GM12878 (cell line): ENCODE results near the gene CLDN10. TPM values are rescaled to one million over a fixed set of nuclear protein-coding genes. Genes with fewer than 3 reads are reported as not detected.

ENCODE experiments used
- ATAC-seq: fragments of 200-7000 bp; cut with Tn5 transposase; 3 replicates; pipeline ENCODE4 v1.9.1; 2020; ENCODE audit warnings: mild to moderate bottlenecking, moderate library complexity
- BruUV-seq: library from RNA; stranded (reverse); fragments of 400-500 nt; replicated peaks from 2 replicates; lab custom pipeline; 2021; lab: Mats Ljungman, UMichigan
- CTCF ChIA-PET: fragments of 300-600 bp; sonication (Branson Sonifier 250); formaldehyde crosslinking; extraction: SDS; loops from one replicate; lab custom pipeline; 2021; ENCODE audit warnings: inconsistent platforms; lab: Yijun Ruan, JAX
- POLR2A ChIA-PET: fragments of 350-600 bp; formaldehyde crosslinking; extraction: SDS; loops from one replicate; lab custom pipeline; 2021; ENCODE audit warnings: inconsistent platforms; lab: Charles Lee
- RAD21 ChIA-PET: fragments of 300-600 bp; sonication (Branson Sonifier 250); formaldehyde crosslinking; loops from one replicate; lab custom pipeline; 2023; ENCODE audit warnings: antibody characterized with exemption; ENCODE audit not compliant: unreplicated experiment; lab: Charles Lee
- SMC1A ChIA-PET: fragments of 300-600 bp; sonication (Branson Sonifier 250); formaldehyde crosslinking; loops from one replicate; lab custom pipeline; 2023; ENCODE audit not compliant: unreplicated experiment, uncharacterized antibody; lab: Charles Lee
- DNase-seq: peaks from one replicate; pipeline ENCODE4 v3.0.0-alpha.2; 2011; ENCODE audit warnings: low read depth, low spot score
- FAIRE-seq: peaks from 3 replicates; lab custom pipeline; 2011; peaks lifted over from hg19 to GRCh38; lab: Jason Lieb, UNC
- H2AFZ ChIP-seq: 2 replicates; pipeline ENCODE4 v1.6.0; 2011; ENCODE audit warnings: low read depth, low read length, control low read depth; ENCODE audit not compliant: control insufficient read depth
- H3K27ac ChIP-seq: 2 replicates; pipeline ENCODE4 v1.5.1; 2011; ENCODE audit warnings: control low read depth; ENCODE audit not compliant: control insufficient read depth, insufficient read depth
- H3K27me3 ChIP-seq, 2 experiments: replicated peaks in 1 of 2; 2 replicates each; pipeline versions ENCODE4 v1.6.0 to v1.6.1; 2011; ENCODE audit warnings: low read length in 1 of 2; ENCODE audit not compliant: control insufficient read depth in 2 of 2, insufficient read depth in 2 of 2
- H3K36me3 ChIP-seq, 2 experiments: 2 replicates each; pipeline ENCODE4 v1.5.1; 2011; ENCODE audit warnings: low read length in 1 of 2; ENCODE audit not compliant: control insufficient read depth in 2 of 2, insufficient read depth in 2 of 2
- H3K4me1 ChIP-seq: 2 replicates; pipeline ENCODE4 v1.6.1; 2011; ENCODE audit warnings: mild to moderate bottlenecking, low read length, moderate library complexity, mixed read lengths; ENCODE audit not compliant: control insufficient read depth, insufficient read depth
- H3K4me2 ChIP-seq: 2 replicates; pipeline ENCODE4 v1.6.0; 2011; ENCODE audit warnings: control low read depth; ENCODE audit not compliant: control insufficient read depth, insufficient read depth
- H3K4me3 ChIP-seq: fragments of 200-600 bp; sonication (generic); 2 replicates; pipeline ENCODE4 v1.5.1; 2016
- H3K79me2 ChIP-seq: 2 replicates; pipeline ENCODE4 v1.6.0; 2011; ENCODE audit warnings: low read length; ENCODE audit not compliant: control insufficient read depth, insufficient read depth
- H3K9ac ChIP-seq: 2 replicates; pipeline ENCODE4 v1.8.0; 2011; ENCODE audit warnings: low read length, control low read depth, mixed read lengths; ENCODE audit not compliant: control insufficient read depth, insufficient read depth
- H3K9me3 ChIP-seq: replicated peaks from 3 replicates; pipeline ENCODE4 v1.5.1; 2011; ENCODE audit warnings: mild to moderate bottlenecking, low read length; ENCODE audit not compliant: control insufficient read depth, insufficient read depth
- H4K20me1 ChIP-seq: 2 replicates; pipeline ENCODE4 v1.6.0; 2011; ENCODE audit not compliant: control insufficient read depth, insufficient read depth
- KAT2A ChIP-seq: conservative IDR thresholded peaks from 2 replicates; pipeline ENCODE4 v1.6.1; 2011; ENCODE audit warnings: low read depth, low read length; ENCODE audit not compliant: control insufficient read depth
- NFYA ChIP-seq: IDR thresholded peaks from 2 replicates; pipeline ENCODE4 v1.6.1; 2011; ENCODE audit warnings: low read depth, mild to moderate bottlenecking, low read length, improper control_type of control experiment, borderline replicate concordance
- NFYB ChIP-seq: IDR thresholded peaks from 2 replicates; pipeline ENCODE4 v1.6.1; 2011; ENCODE audit warnings: low read depth, mild to moderate bottlenecking, low read length, improper control_type of control experiment, moderate library complexity; ENCODE audit not compliant: insufficient read depth
- RFX5 ChIP-seq: IDR thresholded peaks from 2 replicates; pipeline ENCODE4 v1.6.1; 2011; ENCODE audit warnings: low read depth, low read length, improper control_type of control experiment
- SIN3A ChIP-seq: IDR thresholded peaks from 2 replicates; pipeline ENCODE4 v1.6.1; 2012; ENCODE audit warnings: low read depth, low read length, improper control_type of control experiment
- WGBS: methylation state at CpG from one replicate; pipeline ENCODE4 v1.1.6; 2016; ENCODE audit warnings: low lambda C conversion rate; ENCODE audit not compliant: insufficient replicate concordance, insufficient coverage; ENCODE audit errors: missing lambda C conversion rate; 5-methylcytosine and 5-hydroxymethylcytosine counted together
- in situ Hi-C: fragments of 300-500 bp; cut with MboI; formaldehyde crosslinking; loops from 9 replicates; pipeline ENCODE4 v1.14.3; 2018; ENCODE audit warnings: mixed read lengths
- intact Hi-C: fragments of 100-400 bp; cut with micrococcal nuclease; formaldehyde crosslinking; loops from one replicate; pipeline ENCODE4 v1.14.2; 2022; ENCODE audit not compliant: unreplicated experiment
- polyA plus RNA-seq, 11 experiments: library from polyadenylated mRNA; depleted of rRNA in 4 of 11; unstranded in 6 of 11; stranded (reverse) in 5 of 11; fragments of >200 nt; fragmentation: Nextera tagmentation in 4 of 11; fragmentation: Illumina TruSeq in 1 of 11; extraction: Ambion mirVana in 4 of 11; extraction: Trizol in 1 of 11; gene quantifications; 1 replicate in 1 of 11; 2 replicates in 10 of 11; pipeline versions ENCODE4 v1.2.1 to v1.2.3, GENCODE V29; 2011 to 2016; ENCODE audit warnings: inconsistent platforms in 2 of 11, missing spikeins in 2 of 11, low read depth in 1 of 11
- total RNA-seq, 4 experiments: library from RNA; depleted of rRNA in 3 of 4; stranded (reverse); fragments of >200 nt in 3 of 4; fragmentation: Illumina TruSeq in 1 of 4; extraction: Trizol in 1 of 4; gene quantifications; 2 replicates each; pipeline versions ENCODE4 v1.2.1 to v1.2.3, GENCODE V29; 2013 to 2021

The CLDN10 gene
- total and polyA plus RNA-seq, 10 of the 15 experiments (the other 5 are each of a cell fraction or from before 2014, with no cell fraction given) = not detected

DNA sequence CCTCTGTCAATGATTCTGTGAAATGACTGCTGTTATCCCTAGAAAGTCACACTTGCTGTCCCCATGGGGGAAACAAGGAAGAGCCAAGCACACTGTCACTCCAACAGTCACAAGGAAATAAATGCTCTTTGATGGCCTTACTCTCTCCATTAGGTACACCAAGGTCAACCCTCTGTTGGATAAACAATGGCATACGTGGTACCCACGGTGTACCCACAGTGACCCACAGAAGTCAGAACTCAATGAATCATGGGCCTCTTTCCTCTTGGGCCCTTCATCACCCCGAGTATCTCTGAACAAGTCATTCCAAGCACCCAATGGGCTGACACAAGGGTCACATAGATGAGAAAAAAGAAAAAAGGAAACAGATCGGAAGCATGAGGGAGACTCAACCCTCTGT, 76.6 kb downstream of the CLDN10 start:
- FAIRE-seq = no peak
- ChIA-PET POLR2A (no interaction called here), CTCF (no interaction called here), RAD21 (no interaction called here), SMC1A (no interaction called here)
- H3K4me2 ChIP-seq = no peak overlapping the region
- DNase-seq = no peak
- in situ Hi-C loops (no loop called here), intact Hi-C loops (no loop called here)
- H4K20me1 ChIP-seq = no peaks in the 10 kb centered on the region
- H3K4me3 ChIP-seq = no peak overlapping the region
- H3K36me3 ChIP-seq = no peaks in the 10 kb centered on the region
- BruUV-seq = no TSS peak
- no peak for TF ChIP-seq RFX5
- TF ChIP-seq SIN3A = no peak
- no peak for TF ChIP-seq NFYB
- no peak for TF ChIP-seq KAT2A
- no peak for TF ChIP-seq NFYA
- H3K4me1 ChIP-seq = no peaks in the 10 kb centered on the region
- no peaks in the 10 kb centered on the region for H3K79me2 ChIP-seq
- whole genome bisulfite sequencing = 37% methylated on average over 4 of the region's 4 CpGs
- no peaks in the 10 kb centered on the region for H3K27me3 ChIP-seq
- no peak overlapping the region for H3K27ac ChIP-seq
- ATAC-seq = no peak
- H2AFZ ChIP-seq = no peak overlapping the region
- H3K9me3 ChIP-seq = no peaks in the 10 kb centered on the region
- no peak overlapping the region for H3K9ac ChIP-seq

Other genes with a start within 250 kb of the CLDN10 start
- 0.56 and 0.60 TPM in 2 replicates for gene DZIP1, start 92.0 kb downstream of the CLDN10 start, total RNA-seq (2014; rRNA removed)
- gene DZIP1, start 92.0 kb downstream of the CLDN10 start, total RNA-seq (2014; rRNA removed; fragmentation: Illumina TruSeq; extraction: Trizol) = 0.54 and 0.69 TPM in 2 replicates
- gene DZIP1, start 92.0 kb downstream of the CLDN10 start, total RNA-seq (2021) = 1.2 and 1.9 TPM in 2 replicates
- gene DZIP1, start 92.0 kb downstream of the CLDN10 start, polyA plus RNA-seq (2011; rRNA removed) = 0.01 and 0.09 TPM in 2 replicates
- gene DZIP1, start 92.0 kb downstream of the CLDN10 start, polyA plus RNA-seq (2014; fragmentation: Illumina TruSeq; extraction: Trizol) = 0.57 and 0.89 TPM in 2 replicates
- gene DZIP1, start 92.0 kb downstream of the CLDN10 start, polyA plus RNA-seq (2014; fragmentation: Nextera tagmentation; extraction: Ambion mirVana) = under 1 TPM; 0.27 to 0.68 TPM
- gene DZIP1, start 92.0 kb downstream of the CLDN10 start, polyA plus RNA-seq (2014; rRNA removed) = 0.74 and 1.1 TPM in 2 replicates
- gene DZIP1, start 92.0 kb downstream of the CLDN10 start, polyA plus RNA-seq (2016; fragmentation: Nextera tagmentation; extraction: Ambion mirVana) = under 1 TPM; 0.23 to 0.40 TPM
- 19.0 and 20.7 TPM in 2 replicates for gene DNAJC3, start 124.4 kb downstream of the CLDN10 start, total RNA-seq (2014; rRNA removed)
- gene DNAJC3, start 124.4 kb downstream of the CLDN10 start, total RNA-seq (2014; rRNA removed; fragmentation: Illumina TruSeq; extraction: Trizol) = 25.9 and 28.9 TPM in 2 replicates
- gene DNAJC3, start 124.4 kb downstream of the CLDN10 start, total RNA-seq (2021) = 19.6 and 20.8 TPM in 2 replicates
- 13.7 and 21.3 TPM in 2 replicates for gene DNAJC3, start 124.4 kb downstream of the CLDN10 start, polyA plus RNA-seq (2011; rRNA removed)
- gene DNAJC3, start 124.4 kb downstream of the CLDN10 start, polyA plus RNA-seq (2014; fragmentation: Illumina TruSeq; extraction: Trizol) = 14.9 and 17.8 TPM in 2 replicates
- 10 to 100 TPM in 1 of 2 experiments, 1 to 10 TPM in 1; 9.3 to 19.0 TPM for gene DNAJC3, start 124.4 kb downstream of the CLDN10 start, polyA plus RNA-seq (2014; fragmentation: Nextera tagmentation; extraction: Ambion mirVana)
- gene DNAJC3, start 124.4 kb downstream of the CLDN10 start, polyA plus RNA-seq (2014; rRNA removed) = 9.7 and 11.4 TPM in 2 replicates
- gene DNAJC3, start 124.4 kb downstream of the CLDN10 start, polyA plus RNA-seq (2016; fragmentation: Nextera tagmentation; extraction: Ambion mirVana) = 10 to 100 TPM; 32.8 to 37.4 TPM